HG03575 (cell line): ENCODE results near the gene MAP3K7.
"Not testable (repeated sequence)": the region's sequence is repeated elsewhere in the genome, so short reads cannot be mapped to it uniquely, and the experiment has no call there.

Experiments used
- ATAC-seq: cut with Tn5 transposase; IDR thresholded peaks from one replicate; pipeline ENCODE4 v1.9.1; 2021; ENCODE audit not compliant: unreplicated experiment, insufficient number of reproducible peaks, low FRiP score; ENCODE audit errors: extremely low read depth

MAP3K7 gene

DNA sequence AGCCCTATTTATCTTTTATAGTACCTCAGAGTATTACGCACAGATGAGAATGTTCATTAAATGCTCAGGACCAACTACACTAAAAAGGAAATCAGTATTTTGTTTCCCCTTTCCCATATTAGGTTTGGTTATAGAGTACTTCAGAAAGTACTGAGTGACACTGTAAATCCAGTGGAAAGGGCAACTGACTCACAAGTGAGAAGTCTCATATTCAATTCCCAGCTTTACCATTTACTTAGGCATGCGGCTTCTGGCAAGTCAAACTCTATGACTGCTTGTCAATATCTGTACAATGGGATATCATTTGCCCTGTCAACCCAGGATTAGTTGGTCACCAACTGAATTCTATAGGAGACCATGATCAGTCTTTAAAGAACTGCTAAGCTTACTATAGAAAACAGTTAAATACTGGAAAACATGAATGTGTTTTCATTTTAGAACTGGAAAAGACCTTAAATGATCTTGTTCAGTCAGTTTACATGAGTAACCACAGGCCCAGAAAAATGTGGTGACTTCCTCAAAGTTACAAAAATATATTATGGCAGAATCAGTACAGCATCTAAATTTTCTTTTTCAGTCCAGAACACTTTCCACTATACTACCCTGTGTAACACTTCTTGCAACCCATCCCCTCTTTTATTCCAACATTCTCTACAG lies 3.6 kb downstream of the MAP3K7 start:
- ATAC-seq, result no peak

DNA sequence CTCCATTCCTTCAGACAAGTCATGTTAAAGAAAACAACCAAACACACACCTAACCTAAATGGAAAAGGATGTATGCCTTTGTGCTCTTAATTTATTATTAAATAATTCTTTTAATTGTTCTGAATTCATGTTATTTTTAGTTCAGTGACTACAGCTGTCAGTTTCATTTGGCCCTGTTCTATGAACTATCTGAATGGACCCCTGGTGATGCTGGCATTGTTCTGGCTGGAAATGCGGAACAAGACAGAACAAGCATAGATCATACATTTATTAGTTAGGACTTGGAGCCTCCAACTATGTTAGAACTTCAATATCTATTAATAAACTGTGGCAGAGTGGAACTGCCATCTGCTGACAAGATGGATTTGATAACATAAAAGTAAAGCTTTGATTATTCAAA lies 5.7 kb downstream of the MAP3K7 start:
- no peak for ATAC-seq

- no peak for ATAC-seq
These were observed 7.8 kb downstream of the MAP3K7 start for GRCh38 chr6:90578894-90579549.

GRCh38 chr6:90575267-90575666 lies 11.6 kb downstream of the MAP3K7 start:
- ATAC-seq, result no peak

- no peak for ATAC-seq
These were observed 12.3 kb downstream of the MAP3K7 start for GRCh38 chr6:90574610-90575009.

DNA sequence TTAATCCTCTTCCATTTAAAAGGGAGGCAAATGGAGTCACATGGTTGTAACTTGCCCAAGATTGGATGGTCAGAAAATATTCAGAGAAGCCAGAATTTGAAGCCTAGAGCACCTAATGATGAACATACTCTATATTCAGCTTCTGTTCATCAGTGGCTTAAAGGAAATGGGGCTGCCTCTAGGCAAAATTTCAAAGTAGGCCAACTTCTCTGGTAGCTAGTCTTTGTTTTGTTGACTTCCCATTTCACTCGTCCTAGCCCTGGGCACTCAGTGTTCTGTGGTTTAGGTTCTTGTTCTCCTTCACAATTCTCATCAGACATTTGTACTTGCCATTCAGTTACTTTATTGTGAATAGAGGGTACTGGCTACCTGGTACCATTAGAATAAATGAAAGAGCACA lies 13.2 kb downstream of the MAP3K7 start:
- no peak for ATAC-seq

DNA sequence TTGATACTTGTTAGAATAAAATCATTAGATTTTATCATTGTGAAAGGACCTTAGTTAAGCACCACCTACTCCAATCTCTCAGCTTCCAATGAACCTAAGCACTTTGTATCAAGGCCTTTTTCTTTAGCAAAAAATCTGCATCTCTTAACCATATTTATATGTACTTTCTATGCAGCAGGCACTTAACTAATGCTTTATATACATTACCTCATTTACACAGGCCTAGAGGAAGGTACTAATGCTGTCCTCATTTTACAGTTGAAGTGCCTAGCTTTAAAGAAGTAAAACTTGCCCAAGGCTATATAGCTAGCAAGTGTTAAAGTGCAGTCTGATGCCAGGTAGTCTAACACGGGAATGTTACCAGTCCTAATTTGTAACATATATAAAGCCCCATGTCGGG lies 14.0 kb downstream of the MAP3K7 start:
- ATAC-seq, result no peak

DNA sequence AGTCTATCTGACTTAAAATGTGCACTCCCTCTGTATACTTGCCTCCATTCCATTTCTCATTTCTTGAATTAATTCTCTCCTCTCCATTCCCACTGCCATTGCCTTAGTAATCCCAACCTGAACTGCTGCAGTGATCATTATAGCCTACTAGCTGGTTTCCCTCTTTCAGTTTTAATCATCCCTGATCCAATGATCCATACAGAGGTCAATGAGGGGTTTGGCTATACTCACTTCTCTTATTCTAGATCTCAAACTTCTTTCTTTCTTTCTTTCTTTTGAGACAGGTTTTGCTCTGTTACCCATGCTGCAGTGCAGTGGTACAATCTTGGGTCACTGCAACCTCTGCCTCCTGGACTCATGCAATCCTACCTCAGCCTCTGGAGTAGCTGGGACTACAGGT lies 17.6 kb downstream of the MAP3K7 start:
- ATAC-seq, result no peak

DNA sequence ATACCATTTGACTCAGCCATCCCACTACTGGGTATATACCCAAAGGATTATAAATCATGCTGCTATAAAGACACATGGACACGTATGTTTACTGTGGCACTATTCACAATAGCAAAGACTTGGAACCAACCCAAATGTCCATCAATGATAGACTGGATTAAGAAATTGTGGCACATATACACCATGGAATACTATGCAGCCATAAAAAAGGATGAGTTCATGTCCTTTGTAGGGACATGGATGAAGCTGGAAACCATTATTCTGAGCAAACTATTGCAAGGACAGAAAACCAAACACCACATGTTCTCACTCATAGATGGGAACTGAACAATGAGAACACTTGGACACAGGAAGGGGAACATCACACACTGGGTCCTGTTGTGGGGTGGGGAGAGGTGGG lies 19.2 kb downstream of the MAP3K7 start:
- ATAC-seq, result not testable (repeated sequence)

GRCh38 chr6:90562341-90562740 lies 24.5 kb downstream of the MAP3K7 start:
- not testable (repeated sequence) for ATAC-seq

DNA sequence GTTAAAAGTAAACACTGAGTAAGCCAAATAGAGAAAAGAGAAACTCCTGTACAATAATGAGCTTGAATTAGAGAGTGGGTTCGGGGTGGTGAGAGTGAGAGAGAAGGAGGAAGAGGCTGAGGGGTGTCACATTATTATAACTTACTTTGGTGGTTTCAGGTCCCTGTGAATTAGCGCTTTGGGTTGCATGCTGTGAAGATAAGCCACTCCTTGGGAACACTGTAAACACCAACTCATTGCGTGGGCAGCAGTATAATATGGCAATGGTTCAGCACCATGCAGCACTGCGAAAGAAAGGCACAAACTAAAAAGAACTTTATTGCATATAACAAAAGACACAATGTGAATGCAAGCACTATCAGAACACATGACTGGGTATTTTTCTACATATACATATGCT lies 26.9 kb downstream of the MAP3K7 start:
- no peak for ATAC-seq

- ATAC-seq, result no peak
These were observed 29.9 kb downstream of the MAP3K7 start for GRCh38 chr6:90557006-90557405.

GRCh38 chr6:90547991-90548390 lies 38.9 kb downstream of the MAP3K7 start:
- ATAC-seq, result no peak

GRCh38 chr6:90547079-90547478 lies 39.8 kb downstream of the MAP3K7 start:
- no peak for ATAC-seq

- ATAC-seq, result no peak
These were observed 41.4 kb downstream of the MAP3K7 start for GRCh38 chr6:90545448-90545847.

GRCh38 chr6:90544741-90545140 lies 42.1 kb downstream of the MAP3K7 start:
- no peak for ATAC-seq

- ATAC-seq, result no peak
These were observed 42.8 kb downstream of the MAP3K7 start for GRCh38 chr6:90544081-90544480.

DNA sequence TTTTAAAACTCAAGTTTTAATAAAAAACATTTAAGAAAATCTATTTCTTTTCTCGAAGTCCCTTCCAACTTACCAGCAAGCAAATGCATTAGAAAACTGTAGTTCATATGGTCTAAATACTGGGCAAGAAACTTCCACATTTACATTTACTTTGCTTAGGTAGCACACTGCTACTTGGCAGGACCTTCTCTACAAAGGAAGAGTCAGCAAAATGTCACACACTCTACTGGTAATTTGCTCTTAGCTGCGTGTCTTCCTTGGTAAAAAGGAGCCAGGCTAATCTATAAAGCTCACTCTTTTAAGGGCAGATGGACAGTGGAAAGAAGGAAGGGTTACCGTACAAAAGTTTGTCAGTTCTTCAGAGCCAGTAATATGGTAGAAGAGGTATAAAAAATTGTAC lies 45.7 kb downstream of the MAP3K7 start:
- no peak for ATAC-seq

GRCh38 chr6:90538278-90539046 lies 48.4 kb downstream of the MAP3K7 start:
- ATAC-seq, result no peak

DNA sequence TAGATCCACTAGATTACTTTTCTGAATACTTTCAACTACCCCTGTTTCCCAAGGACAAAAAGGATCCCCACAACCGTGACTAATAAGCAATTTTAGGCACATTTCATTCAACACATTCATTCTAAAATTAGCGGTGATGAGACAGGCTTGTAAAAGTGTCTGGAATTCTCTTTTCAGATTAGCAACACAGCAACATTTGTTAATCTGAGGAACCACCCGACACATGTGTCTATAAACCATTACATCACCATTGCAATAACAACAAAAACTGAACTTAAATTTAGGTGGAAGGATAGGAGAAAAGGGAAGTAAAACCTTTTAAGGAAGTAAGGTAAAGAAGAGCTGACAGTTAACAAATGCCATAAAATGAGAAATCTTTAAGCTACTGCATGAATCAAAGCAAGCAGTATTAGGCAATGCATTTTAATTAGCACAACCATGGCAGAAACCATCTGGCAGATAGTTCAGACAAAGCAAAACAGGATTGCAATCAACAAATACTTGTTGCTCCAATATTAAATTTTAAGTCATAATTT lies 49.1 kb downstream of the MAP3K7 start:
- no peak for ATAC-seq
